SK-N-MC (cell line): ENCODE data around the gene RNF166.

Source experiments
- DNase-seq: peaks from one replicate; pipeline ENCODE4 v3.0.0-alpha.2; 2011; ENCODE audit warnings: low read depth, low spot score
- H3K27ac ChIP-seq: fragments of 200-600 bp; sonication (generic); 2 replicates; pipeline ENCODE4 v1.5.1; 2016; ENCODE audit warnings: mixed run types
- H3K36me3 ChIP-seq: fragments of 200-600 bp; sonication (generic); 2 replicates; pipeline ENCODE4 v1.6.1; 2017; ENCODE audit warnings: antibody characterized with exemption, low read length, mixed read lengths; ENCODE audit not compliant: insufficient read depth
- H3K4me3 ChIP-seq: fragments of 200-600 bp; sonication (generic); 2 replicates; pipeline ENCODE4 v1.5.1; 2016
- H3K9ac ChIP-seq: fragments of 200-600 bp; sonication (generic); 2 replicates; pipeline ENCODE4 v1.8.0; 2017; ENCODE audit warnings: mixed run types, mixed read lengths; ENCODE audit not compliant: insufficient read length
- H3K9me3 ChIP-seq: fragments of 200-600 bp; sonication (generic); 2 replicates; pipeline ENCODE4 v1.6.1; 2017; ENCODE audit warnings: low read depth, mild to moderate bottlenecking, antibody characterized with exemption, low read length, moderate library complexity, mixed read lengths
- EZH2 ChIP-seq: fragments of 200-600 bp; sonication (generic); IDR thresholded peaks from one replicate; pipeline ENCODE4 v1.6.1; 2017; ENCODE audit warnings: antibody characterized with exemption
- FOXP2 ChIP-seq: optimal IDR thresholded peaks from 2 replicates; pipeline ENCODE3; 2011; ENCODE audit warnings: mild to moderate bottlenecking, moderate library complexity; ENCODE audit not compliant: insufficient read depth; ENCODE audit errors: extremely low read length, control extremely low read depth
- POLR2AphosphoS5 ChIP-seq: IDR thresholded peaks from 2 replicates; pipeline ENCODE4 v1.6.1; 2012; ENCODE audit warnings: mild to moderate bottlenecking, low read depth, low read length, borderline replicate concordance

Gene RNF166

GRCh38 chr16:88735616-88736015 is 29.4 kb upstream of the RNF166 start:
- no peaks in the 10 kb centered on the region; the same call in 1 of the 2 replicates for H3K36me3 ChIP-seq
- no peak for DNase-seq
- H3K27ac ChIP-seq: no peak overlapping the region
- no peak overlapping the region for H3K9ac ChIP-seq
- H3K9me3 ChIP-seq: no peaks in the 10 kb centered on the region
- TF ChIP-seq POLR2AphosphoS5 (no peak), EZH2 (no peak), FOXP2 (no peak)
- no peak overlapping the region for H3K4me3 ChIP-seq

- no peaks in the 10 kb centered on the region; the same call in 1 of the 2 replicates for H3K36me3 ChIP-seq
- no peaks in the 10 kb centered on the region for H3K9me3 ChIP-seq
- no peak overlapping the region for H3K27ac ChIP-seq
- H3K4me3 ChIP-seq: no peak overlapping the region
- TF ChIP-seq FOXP2 (no peak), POLR2AphosphoS5 (no peak), EZH2 (no peak)
- no peak for DNase-seq
- H3K9ac ChIP-seq: no peak overlapping the region
Measured at GRCh38 chr16:88735121-88735520, 28.9 kb upstream of the RNF166 start.

DNA sequence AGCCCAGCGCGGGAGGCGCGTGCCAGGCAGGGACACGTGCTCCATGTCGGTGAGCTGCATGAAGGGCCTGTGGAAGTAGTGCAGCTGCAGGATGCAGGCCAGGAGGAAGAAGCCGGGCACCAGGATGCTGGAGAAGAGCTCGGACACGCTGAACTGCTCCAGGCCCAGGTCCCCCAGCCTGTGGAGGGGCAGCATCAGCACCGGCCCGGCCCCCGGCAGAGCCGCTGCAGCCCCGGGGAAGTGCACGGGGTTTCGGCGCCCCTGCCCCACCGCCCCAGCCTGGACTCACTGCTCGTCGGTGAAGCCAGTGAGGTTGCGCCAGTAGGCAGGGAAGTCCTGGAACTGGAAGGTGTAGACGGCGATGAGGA is 28.1 kb upstream of the RNF166 start:
- Histone ChIP-seq H3K36me3 (no peaks in the 10 kb centered on the region; the same call in 1 of the 2 replicates), H3K4me3 (no peak overlapping the region), H3K9me3 (no peaks in the 10 kb centered on the region), H3K27ac (no peak overlapping the region), H3K9ac (no peak overlapping the region)
- no peak for TF ChIP-seq EZH2
- no peak for TF ChIP-seq FOXP2
- no peak for TF ChIP-seq POLR2AphosphoS5
- no peak for DNase-seq

DNA sequence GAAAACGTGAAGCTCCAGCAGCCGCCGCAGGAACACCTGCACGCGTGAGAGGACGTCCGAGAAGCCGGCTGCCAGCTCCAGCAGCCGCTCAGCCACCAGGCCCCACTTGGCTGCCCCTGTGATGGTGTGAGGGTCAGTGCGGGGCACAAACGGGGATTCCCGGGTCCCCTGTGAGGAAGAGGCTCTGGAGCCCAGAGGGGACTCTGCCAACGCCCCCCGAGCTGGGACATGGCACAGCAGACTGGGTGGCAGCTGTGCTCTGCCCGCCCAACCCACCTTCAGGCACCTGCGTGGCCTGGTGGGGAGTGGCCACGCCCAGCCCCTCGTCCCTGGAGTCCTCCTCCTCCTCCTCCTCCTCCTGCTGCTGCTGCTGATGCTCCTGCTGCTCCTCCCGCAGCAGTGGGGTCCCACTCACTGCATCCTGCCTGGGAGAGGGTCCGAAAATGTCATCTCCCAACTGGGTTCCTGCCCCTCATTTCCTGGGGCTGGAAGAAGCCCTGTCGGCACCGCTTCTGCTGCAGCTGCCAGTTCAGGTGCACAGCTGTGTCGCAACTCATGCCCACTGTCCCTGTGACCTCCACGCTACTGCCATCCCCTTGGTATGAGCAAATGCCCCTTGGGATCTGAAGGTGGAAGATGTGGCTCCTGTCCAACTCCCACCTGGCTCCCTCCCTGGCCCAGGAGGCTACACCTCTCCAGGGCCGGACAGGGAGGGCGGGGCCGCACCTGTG is 27.6 kb upstream of the RNF166 start:
- H3K4me3 ChIP-seq: no peak overlapping the region
- no peak for TF ChIP-seq POLR2AphosphoS5
- TF ChIP-seq FOXP2: no peak
- TF ChIP-seq EZH2: no peak
- H3K36me3 ChIP-seq: no peaks in the 10 kb centered on the region; the same call in 1 of the 2 replicates
- no peaks in the 10 kb centered on the region for H3K9me3 ChIP-seq
- H3K9ac ChIP-seq: no peak overlapping the region
- no peak overlapping the region for H3K27ac ChIP-seq
- DNase-seq: no peak

DNA sequence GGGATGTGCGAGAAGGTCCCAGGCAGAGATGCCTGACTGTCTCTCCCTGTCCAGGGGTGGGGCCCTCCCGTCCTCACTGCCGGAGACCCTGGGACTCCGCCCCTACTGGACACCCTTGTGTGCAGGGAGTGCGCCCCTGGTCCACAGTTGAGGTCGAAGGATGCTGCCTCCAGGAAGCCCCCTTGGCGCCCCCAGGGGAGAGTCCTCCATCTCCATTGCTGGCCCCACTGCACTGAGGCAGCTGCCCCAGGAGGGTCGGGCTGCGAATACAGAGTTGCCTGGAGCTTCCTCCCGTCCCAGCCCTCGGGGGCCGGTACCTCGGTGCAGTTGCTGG is 26.7 kb upstream of the RNF166 start:
- no peak overlapping the region for H3K4me3 ChIP-seq
- no peaks in the 10 kb centered on the region for H3K9me3 ChIP-seq
- no peak for DNase-seq
- no peaks in the 10 kb centered on the region; the same call in 1 of the 2 replicates for H3K36me3 ChIP-seq
- H3K27ac ChIP-seq: no peak overlapping the region
- H3K9ac ChIP-seq: no peak overlapping the region
- TF ChIP-seq FOXP2: no peak
- TF ChIP-seq EZH2: no peak
- TF ChIP-seq POLR2AphosphoS5: no peak

- no peak for TF ChIP-seq POLR2AphosphoS5
- no peak for TF ChIP-seq EZH2
- no peak for TF ChIP-seq FOXP2
- H3K9me3 ChIP-seq: no peaks in the 10 kb centered on the region
- DNase-seq: no peak
- H3K9ac ChIP-seq: no peak overlapping the region
- no peaks in the 10 kb centered on the region; the same call in 1 of the 2 replicates for H3K36me3 ChIP-seq
- no peak overlapping the region for H3K27ac ChIP-seq
- H3K4me3 ChIP-seq: no peak overlapping the region
Measured at GRCh38 chr16:88732172-88732960, 26.2 kb upstream of the RNF166 start.

DNA sequence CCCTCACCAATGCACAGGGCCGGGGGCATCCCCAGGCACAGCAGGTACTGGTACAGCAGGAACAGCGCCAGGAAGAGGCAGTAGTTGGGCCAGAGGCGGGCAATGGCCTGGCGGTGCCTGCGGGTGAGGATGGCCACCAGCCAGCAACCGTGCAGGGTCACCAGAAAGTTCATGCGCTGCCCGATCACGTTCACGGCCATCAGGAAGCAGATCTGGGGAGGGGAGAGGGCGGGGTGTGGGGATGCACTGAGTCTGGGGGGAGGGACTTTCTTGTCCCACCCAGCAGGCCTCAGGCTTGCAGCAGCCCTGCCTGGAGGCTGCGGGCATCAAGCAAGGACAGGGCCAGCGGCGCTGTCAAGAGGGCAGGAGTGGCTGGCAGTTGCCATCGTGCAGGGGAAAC is 25.5 kb upstream of the RNF166 start:
- no peak for DNase-seq
- no peaks in the 10 kb centered on the region for H3K9me3 ChIP-seq
- no peaks in the 10 kb centered on the region; the same call in 1 of the 2 replicates for H3K36me3 ChIP-seq
- H3K9ac ChIP-seq: no peak overlapping the region
- TF ChIP-seq EZH2 (no peak), FOXP2 (no peak), POLR2AphosphoS5 (no peak)
- H3K4me3 ChIP-seq: no peak overlapping the region
- H3K27ac ChIP-seq: no peak overlapping the region
